HL-60 (cell line): Measurements from ENCODE around the gene LARGE2.

Experiments
- POLR2AphosphoS5 ChIP-seq: IDR thresholded peaks from 2 replicates; pipeline ENCODE4 v1.6.1; 2012; ENCODE audit warnings: low read depth
- SPI1 ChIP-seq: IDR thresholded peaks from 2 replicates; pipeline ENCODE4 v1.6.1; 2012; ENCODE audit warnings: low read depth, mild to moderate bottlenecking, borderline replicate concordance
- TF ChIP-seq, protein P1 (sequence below): IDR thresholded peaks from one replicate; pipeline ENCODE4 v1.5.1; 2011; ENCODE audit warnings: low read length, control low read depth, inconsistent platforms; ENCODE audit not compliant: insufficient read depth
- TF ChIP-seq, protein P2 (sequence below): IDR thresholded peaks from 2 replicates; pipeline ENCODE4 v1.6.1; 2012; ENCODE audit warnings: low read depth; ENCODE audit not compliant: insufficient replicate concordance

DNA sequence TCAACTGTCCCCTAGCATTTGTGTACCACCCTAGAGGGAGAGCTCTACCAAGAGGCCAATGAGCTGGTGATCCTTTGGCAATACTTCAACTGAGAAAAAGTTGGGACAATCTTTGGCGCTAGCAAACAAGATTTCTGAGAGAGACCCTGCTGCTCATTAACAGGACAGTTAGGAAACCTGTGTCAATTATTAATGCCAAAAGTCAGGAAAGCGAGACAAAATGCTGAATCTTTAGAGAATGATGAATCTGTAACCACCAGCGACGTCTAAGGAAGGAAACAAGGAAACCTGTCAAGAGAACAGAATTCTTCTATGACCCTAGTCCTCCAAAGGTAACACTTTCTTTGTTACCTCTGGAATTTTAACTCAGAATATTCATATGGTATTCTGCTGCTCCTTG lies 19.9 kb downstream of the LARGE2 start:
- TF ChIP-seq, protein P1, sequence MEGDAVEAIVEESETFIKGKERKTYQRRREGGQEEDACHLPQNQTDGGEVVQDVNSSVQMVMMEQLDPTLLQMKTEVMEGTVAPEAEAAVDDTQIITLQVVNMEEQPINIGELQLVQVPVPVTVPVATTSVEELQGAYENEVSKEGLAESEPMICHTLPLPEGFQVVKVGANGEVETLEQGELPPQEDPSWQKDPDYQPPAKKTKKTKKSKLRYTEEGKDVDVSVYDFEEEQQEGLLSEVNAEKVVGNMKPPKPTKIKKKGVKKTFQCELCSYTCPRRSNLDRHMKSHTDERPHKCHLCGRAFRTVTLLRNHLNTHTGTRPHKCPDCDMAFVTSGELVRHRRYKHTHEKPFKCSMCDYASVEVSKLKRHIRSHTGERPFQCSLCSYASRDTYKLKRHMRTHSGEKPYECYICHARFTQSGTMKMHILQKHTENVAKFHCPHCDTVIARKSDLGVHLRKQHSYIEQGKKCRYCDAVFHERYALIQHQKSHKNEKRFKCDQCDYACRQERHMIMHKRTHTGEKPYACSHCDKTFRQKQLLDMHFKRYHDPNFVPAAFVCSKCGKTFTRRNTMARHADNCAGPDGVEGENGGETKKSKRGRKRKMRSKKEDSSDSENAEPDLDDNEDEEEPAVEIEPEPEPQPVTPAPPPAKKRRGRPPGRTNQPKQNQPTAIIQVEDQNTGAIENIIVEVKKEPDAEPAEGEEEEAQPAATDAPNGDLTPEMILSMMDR = no peak
- TF ChIP-seq, protein P2, sequence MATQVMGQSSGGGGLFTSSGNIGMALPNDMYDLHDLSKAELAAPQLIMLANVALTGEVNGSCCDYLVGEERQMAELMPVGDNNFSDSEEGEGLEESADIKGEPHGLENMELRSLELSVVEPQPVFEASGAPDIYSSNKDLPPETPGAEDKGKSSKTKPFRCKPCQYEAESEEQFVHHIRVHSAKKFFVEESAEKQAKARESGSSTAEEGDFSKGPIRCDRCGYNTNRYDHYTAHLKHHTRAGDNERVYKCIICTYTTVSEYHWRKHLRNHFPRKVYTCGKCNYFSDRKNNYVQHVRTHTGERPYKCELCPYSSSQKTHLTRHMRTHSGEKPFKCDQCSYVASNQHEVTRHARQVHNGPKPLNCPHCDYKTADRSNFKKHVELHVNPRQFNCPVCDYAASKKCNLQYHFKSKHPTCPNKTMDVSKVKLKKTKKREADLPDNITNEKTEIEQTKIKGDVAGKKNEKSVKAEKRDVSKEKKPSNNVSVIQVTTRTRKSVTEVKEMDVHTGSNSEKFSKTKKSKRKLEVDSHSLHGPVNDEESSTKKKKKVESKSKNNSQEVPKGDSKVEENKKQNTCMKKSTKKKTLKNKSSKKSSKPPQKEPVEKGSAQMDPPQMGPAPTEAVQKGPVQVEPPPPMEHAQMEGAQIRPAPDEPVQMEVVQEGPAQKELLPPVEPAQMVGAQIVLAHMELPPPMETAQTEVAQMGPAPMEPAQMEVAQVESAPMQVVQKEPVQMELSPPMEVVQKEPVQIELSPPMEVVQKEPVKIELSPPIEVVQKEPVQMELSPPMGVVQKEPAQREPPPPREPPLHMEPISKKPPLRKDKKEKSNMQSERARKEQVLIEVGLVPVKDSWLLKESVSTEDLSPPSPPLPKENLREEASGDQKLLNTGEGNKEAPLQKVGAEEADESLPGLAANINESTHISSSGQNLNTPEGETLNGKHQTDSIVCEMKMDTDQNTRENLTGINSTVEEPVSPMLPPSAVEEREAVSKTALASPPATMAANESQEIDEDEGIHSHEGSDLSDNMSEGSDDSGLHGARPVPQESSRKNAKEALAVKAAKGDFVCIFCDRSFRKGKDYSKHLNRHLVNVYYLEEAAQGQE = no peak
- TF ChIP-seq POLR2AphosphoS5 (no peak), SPI1 (no peak)
